ENCODE measurements around the gene PDLIM3. TPM values are rescaled to one million over a fixed set of nuclear protein-coding genes. Genes with fewer than 3 reads are reported as not detected.

PDLIM3 gene
- total RNA-seq, 4 donors from 2014 or later, result 15.1 to 73.0 (median 45.2) TPM

DNA sequence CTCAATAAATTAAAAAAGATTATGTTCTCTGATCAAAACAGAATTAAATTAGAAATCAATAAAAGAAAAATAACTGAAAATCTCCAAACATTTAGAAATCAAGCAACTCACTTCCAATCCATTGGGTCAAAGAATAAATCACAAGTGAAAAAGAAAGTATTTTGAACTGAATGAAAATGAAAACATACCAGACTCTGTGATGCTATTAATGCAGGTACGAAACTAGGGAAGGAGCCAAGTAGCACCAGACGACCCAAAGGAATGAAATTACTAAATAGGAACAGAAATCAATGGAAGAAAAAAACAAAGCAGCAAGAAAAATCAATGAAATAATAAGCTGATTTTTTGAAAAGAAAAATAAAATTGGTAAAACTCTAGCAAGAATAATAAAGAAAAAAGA, 79.2 kb downstream of the PDLIM3 start:
- no peaks in the 10 kb centered on the region for H3K27me3 ChIP-seq
- no peak for TF ChIP-seq POLR2A (IDR thresholded peaks at IDR 0.05)
- no peak for TF ChIP-seq CTCF (IDR thresholded peaks at IDR 0.05)
- H3K9me3 ChIP-seq, result no peaks in the 10 kb centered on the region
- no peak overlapping the region for H3K27ac ChIP-seq
- H3K4me3 ChIP-seq, result no peak overlapping the region
- H3K36me3 ChIP-seq, result no peaks in the 10 kb centered on the region
- no peaks in the 10 kb centered on the region for H3K4me1 ChIP-seq
- DNase-seq, result no peak

Other genes with a start within 250 kb of the PDLIM3 start
- 1 to 10 TPM in 1 of 4 donors, under 1 TPM in 1, not detected in 2; 0.35 to 1.2 TPM for gene LRP2BP, start 139.6 kb downstream of the PDLIM3 start, total RNA-seq
- gene ANKRD37, start 138.7 kb downstream of the PDLIM3 start, total RNA-seq, result 10 to 100 TPM in 1 of 4 donors, 1 to 10 TPM in 2, not detected in 1; 1.4 to 12.6 (median 8.7) TPM
- gene UFSP2, start 109.5 kb downstream of the PDLIM3 start, total RNA-seq, result 10 to 100 TPM in 3 of 4 donors, 1 to 10 TPM in 1; 6.7 to 22.0 (median 17.8) TPM
- gene CCDC110, start 63.8 kb downstream of the PDLIM3 start, total RNA-seq, result under 1 TPM in 2 of 4 donors, not detected in 2; 0.80 to 0.88 TPM